K562 (cell line): ENCODE results near the gene PPT2. TPM values are rescaled to one million over a fixed set of nuclear protein-coding genes. Genes with fewer than 3 reads are reported as not detected.

ENCODE experiments used
- AFF1 ChIP-seq, 2 experiments: fragments of 450-650 bp; IDR thresholded peaks; 2 replicates each; pipeline ENCODE4 v1.6.1; 2018; ENCODE audit warnings: mild to moderate bottlenecking in 2 of 2, low read depth in 1 of 2; ENCODE audit not compliant: partially characterized antibody in 2 of 2
- CAMTA2 ChIP-seq: fragments of 250-450 bp; sonication (Bioruptor Pico); conservative IDR thresholded peaks from 2 replicates; pipeline ENCODE4 v1.5.1; 2022
- EHMT2 ChIP-seq: fragments of 450-650 bp; IDR thresholded peaks from 2 replicates; pipeline ENCODE4 v1.6.1; 2018; ENCODE audit warnings: antibody characterized with exemption
- FOXJ3 ChIP-seq: sonication (generic); formaldehyde crosslinking; IDR thresholded peaks from 2 replicates; pipeline ENCODE4 v1.4.0; 2020; ENCODE audit warnings: mild to moderate bottlenecking, missing genetic modification reagents
- GTF2B ChIP-seq: IDR thresholded peaks from 2 replicates; pipeline ENCODE4 v1.6.1; 2011; ENCODE audit not compliant: insufficient read length; ENCODE audit errors: extremely low read depth
- HDAC8 ChIP-seq: fragments of 450-650 bp; IDR thresholded peaks from 2 replicates; pipeline ENCODE4 v1.6.1; 2016; ENCODE audit warnings: mild to moderate bottlenecking, missing genetic modification characterization, moderate library complexity, missing compliant biosample characterization
- STAT6 ChIP-seq: sonication (generic); formaldehyde crosslinking; IDR thresholded peaks from 2 replicates; pipeline ENCODE4 v1.8.1; 2023; ENCODE audit warnings: mild to moderate bottlenecking, missing genetic modification reagents
- TGIF2 ChIP-seq: sonication (generic); formaldehyde crosslinking; IDR thresholded peaks from 2 replicates; pipeline ENCODE4 v1.8.1; 2022; ENCODE audit warnings: mild to moderate bottlenecking, missing genetic modification reagents, moderate library complexity
- polyA plus RNA-seq, 8 experiments: library from polyadenylated mRNA; depleted of rRNA in 4 of 8; stranded (reverse) in 5 of 8; unstranded in 3 of 8; fragments of >200 nt; fragmentation: Nextera tagmentation in 2 of 8; fragmentation: Illumina TruSeq in 1 of 8; extraction: Ambion mirVana in 2 of 8; extraction: Trizol in 1 of 8; gene quantifications; 2 replicates each; pipeline versions ENCODE4 v1.2.1 to v1.2.3, GENCODE V29; 2011 to 2014; ENCODE audit warnings: inconsistent platforms in 1 of 8, missing spikeins in 1 of 8
- total RNA-seq, 7 experiments: library from RNA; depleted of rRNA in 6 of 7; stranded (reverse); fragments of >200 nt in 6 of 7; fragmentation: Illumina TruSeq in 2 of 7; extraction: Trizol in 2 of 7; gene quantifications; 2 replicates each; pipeline versions ENCODE4 v1.2.1 to v1.2.3, GENCODE V29; 2011 to 2021; ENCODE audit warnings: low replicate concordance in 1 of 7
- TF ChIP-seq, protein P1 (sequence below): fragments of 450-650 bp; IDR thresholded peaks from 2 replicates; pipeline ENCODE4 v1.6.1; 2018; ENCODE audit not compliant: partially characterized antibody
- TF ChIP-seq, protein P2 (sequence below): sonication (generic); formaldehyde crosslinking; IDR thresholded peaks from 2 replicates; pipeline ENCODE4 v1.8.1; 2023; ENCODE audit warnings: mild to moderate bottlenecking, missing genetic modification reagents

Gene PPT2
- total and polyA plus RNA-seq, 9 of the 15 experiments (the other 6 are each of a cell fraction or from before 2014, with no cell fraction given) = 27.4 to 98.8 (median 69.9) TPM

DNA sequence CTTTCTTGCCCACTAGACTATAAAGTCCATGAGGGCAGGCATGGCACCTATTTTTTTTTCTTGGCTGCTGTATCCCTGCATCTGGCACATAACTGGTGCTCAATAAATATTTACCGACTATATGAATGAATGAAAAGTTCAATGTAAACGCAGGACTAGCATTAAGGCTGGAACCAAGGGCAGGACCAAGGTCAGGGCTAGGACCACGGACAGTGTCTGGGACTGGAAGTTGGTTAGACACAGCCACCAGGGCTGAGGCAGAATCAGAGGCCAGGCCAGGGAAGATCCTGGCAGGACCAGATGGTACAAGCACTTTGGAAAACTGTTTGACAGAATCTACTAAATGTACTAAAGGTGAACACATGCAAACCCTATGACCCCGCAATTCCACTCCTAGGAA lies 48.5 kb upstream of the PPT2 start (continued):
- no peak for TF ChIP-seq STAT6 (CRISPR knock-in tag)
- no peak for TF ChIP-seq HDAC8 (tag)
- peak in 1 of 2 experiments; percentile 73 for TF ChIP-seq AFF1 (IDR thresholded peaks at IDR 0.05; ENCODE audit: low read depth in 1 of 2, partially characterized antibody in 2 of 2)
- TF ChIP-seq CAMTA2 (CRISPR knock-in tag) = no peak
- TF ChIP-seq GTF2B = no peak
- 0 out of 2 replicates have a peak, but pooled peaks have one; percentile 11 for TF ChIP-seq FOXJ3 (CRISPR knock-in tag)
- TF ChIP-seq TGIF2 (CRISPR knock-in tag) = no peak
- TF ChIP-seq EHMT2 = peak; percentile 93
- TF ChIP-seq, protein P1, sequence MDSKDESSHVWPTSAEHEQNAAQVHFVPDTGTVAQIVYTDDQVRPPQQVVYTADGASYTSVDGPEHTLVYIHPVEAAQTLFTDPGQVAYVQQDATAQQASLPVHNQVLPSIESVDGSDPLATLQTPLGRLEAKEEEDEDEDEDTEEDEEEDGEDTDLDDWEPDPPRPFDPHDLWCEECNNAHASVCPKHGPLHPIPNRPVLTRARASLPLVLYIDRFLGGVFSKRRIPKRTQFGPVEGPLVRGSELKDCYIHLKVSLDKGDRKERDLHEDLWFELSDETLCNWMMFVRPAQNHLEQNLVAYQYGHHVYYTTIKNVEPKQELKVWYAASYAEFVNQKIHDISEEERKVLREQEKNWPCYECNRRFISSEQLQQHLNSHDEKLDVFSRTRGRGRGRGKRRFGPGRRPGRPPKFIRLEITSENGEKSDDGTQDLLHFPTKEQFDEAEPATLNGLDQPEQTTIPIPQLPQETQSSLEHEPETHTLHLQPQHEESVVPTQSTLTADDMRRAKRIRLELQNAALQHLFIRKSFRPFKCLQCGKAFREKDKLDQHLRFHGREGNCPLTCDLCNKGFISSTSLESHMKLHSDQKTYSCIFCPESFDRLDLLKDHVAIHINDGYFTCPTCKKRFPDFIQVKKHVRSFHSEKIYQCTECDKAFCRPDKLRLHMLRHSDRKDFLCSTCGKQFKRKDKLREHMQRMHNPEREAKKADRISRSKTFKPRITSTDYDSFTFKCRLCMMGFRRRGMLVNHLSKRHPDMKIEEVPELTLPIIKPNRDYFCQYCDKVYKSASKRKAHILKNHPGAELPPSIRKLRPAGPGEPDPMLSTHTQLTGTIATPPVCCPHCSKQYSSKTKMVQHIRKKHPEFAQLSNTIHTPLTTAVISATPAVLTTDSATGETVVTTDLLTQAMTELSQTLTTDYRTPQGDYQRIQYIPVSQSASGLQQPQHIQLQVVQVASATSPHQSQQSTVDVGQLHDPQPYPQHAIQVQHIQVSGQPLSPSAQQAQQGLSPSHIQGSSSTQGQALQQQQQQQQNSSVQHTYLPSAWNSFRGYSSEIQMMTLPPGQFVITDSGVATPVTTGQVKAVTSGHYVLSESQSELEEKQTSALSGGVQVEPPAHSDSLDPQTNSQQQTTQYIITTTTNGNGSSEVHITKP = no peak
- TF ChIP-seq, protein P2, sequence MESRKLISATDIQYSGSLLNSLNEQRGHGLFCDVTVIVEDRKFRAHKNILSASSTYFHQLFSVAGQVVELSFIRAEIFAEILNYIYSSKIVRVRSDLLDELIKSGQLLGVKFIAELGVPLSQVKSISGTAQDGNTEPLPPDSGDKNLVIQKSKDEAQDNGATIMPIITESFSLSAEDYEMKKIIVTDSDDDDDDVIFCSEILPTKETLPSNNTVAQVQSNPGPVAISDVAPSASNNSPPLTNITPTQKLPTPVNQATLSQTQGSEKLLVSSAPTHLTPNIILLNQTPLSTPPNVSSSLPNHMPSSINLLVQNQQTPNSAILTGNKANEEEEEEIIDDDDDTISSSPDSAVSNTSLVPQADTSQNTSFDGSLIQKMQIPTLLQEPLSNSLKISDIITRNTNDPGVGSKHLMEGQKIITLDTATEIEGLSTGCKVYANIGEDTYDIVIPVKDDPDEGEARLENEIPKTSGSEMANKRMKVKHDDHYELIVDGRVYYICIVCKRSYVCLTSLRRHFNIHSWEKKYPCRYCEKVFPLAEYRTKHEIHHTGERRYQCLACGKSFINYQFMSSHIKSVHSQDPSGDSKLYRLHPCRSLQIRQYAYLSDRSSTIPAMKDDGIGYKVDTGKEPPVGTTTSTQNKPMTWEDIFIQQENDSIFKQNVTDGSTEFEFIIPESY = no peak
